Choroid plexus epithelial cell (primary cell): ENCODE results near the gene HIGD1A.

Experiments used
- DNase-seq: peaks from one replicate; pipeline ENCODE4 v3.0.0-alpha.2; 2010; ENCODE audit warnings: low read depth
- H3K4me3 ChIP-seq: 2 replicates; pipeline ENCODE4 v1.5.1; 2011; ENCODE audit warnings: low read depth, mild to moderate bottlenecking, control low read depth, low read length, moderate library complexity
- TF ChIP-seq, protein P1 (sequence below): conservative IDR thresholded peaks from 2 replicates; pipeline ENCODE4 v1.5.1; 2011; ENCODE audit warnings: low read depth, mild to moderate bottlenecking, control low read depth, inconsistent platforms, low read length, moderate library complexity

The HIGD1A gene

GRCh38 chr3:42805141-42805821 lies 991 bp upstream of the HIGD1A start:
- peak; percentile 23 for DNase-seq
- peak overlapping the region; percentile 87 for H3K4me3 ChIP-seq
- TF ChIP-seq, protein P1, sequence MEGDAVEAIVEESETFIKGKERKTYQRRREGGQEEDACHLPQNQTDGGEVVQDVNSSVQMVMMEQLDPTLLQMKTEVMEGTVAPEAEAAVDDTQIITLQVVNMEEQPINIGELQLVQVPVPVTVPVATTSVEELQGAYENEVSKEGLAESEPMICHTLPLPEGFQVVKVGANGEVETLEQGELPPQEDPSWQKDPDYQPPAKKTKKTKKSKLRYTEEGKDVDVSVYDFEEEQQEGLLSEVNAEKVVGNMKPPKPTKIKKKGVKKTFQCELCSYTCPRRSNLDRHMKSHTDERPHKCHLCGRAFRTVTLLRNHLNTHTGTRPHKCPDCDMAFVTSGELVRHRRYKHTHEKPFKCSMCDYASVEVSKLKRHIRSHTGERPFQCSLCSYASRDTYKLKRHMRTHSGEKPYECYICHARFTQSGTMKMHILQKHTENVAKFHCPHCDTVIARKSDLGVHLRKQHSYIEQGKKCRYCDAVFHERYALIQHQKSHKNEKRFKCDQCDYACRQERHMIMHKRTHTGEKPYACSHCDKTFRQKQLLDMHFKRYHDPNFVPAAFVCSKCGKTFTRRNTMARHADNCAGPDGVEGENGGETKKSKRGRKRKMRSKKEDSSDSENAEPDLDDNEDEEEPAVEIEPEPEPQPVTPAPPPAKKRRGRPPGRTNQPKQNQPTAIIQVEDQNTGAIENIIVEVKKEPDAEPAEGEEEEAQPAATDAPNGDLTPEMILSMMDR: no peak

GRCh38 chr3:42804831-42805132 lies 492 bp upstream of the HIGD1A start:
- H3K4me3 ChIP-seq: peak overlapping the region; percentile 87
- TF ChIP-seq, protein P1: no peak
- DNase-seq: peak; percentile 23

DNA sequence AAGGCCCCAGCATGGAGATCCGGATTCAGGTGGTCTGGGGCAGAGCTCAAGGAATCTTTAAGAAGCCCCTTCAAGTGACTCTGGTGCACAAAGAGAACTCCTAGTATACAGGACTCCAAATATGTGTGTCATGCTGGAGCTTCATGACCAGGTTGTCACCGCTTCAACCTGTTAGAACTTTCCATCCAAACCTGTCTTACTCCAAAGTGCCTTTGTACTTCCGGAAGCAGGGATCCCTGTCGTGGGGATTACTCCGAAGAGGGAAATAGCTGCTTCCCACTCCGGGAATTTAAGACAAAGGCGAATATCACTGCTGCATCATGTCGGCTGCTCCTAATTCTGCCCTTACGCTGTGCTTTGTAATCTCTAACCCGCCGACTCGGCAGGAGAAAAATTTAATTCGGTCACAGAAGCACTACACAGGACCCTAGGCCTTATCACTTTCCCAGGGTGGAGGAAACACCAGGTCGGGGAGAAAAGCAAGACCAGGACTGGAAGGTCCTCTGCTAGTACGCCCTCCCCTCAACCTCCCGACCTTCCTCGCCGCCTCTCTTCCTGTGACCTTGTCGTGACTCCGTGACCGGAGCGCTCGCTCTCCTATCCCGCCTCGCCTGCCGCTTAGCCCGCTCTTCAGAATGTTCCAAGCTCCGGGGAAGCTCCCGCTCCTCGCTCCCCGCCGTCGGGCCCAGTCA lies 730 bp downstream of the HIGD1A start:
- peak; percentile 28 for DNase-seq
- peak overlapping the region; percentile 87 for H3K4me3 ChIP-seq
- TF ChIP-seq, protein P1: no peak

GRCh38 chr3:42802876-42803413 lies 1.3 kb downstream of the HIGD1A start:
- DNase-seq: no peak
- peak overlapping the region; percentile 87 for H3K4me3 ChIP-seq
- TF ChIP-seq, protein P1: no peak

DNA sequence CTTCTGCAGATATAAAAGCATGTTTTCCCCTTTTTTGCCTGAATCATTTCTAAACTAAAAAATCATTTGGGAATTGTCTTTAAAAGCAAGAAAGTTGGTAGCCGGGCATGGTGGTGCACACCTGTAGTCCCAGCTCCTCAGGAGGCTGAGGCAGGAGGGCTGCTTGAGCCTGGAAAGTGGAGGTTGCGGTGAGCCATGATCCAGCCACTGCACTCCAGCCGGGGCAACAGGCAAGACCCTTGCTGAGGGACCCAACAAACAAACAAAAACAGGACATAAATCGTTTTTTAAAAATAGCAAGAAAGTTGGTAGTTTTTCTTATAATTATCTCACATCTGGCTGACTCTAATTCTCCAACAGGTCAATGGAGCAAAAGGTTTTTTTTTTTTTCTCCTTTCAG lies 2.5 kb downstream of the HIGD1A start:
- no peak overlapping the region for H3K4me3 ChIP-seq
- DNase-seq: no peak
- TF ChIP-seq, protein P1: no peak

GRCh38 chr3:42801048-42801620 lies 3.2 kb downstream of the HIGD1A start:
- no peak for DNase-seq
- TF ChIP-seq, protein P1: no peak
- no peak overlapping the region for H3K4me3 ChIP-seq

GRCh38 chr3:42800251-42800650 lies 4.0 kb downstream of the HIGD1A start:
- TF ChIP-seq, protein P1: no peak

More at GRCh38 chr3:42800251-42800650, 4.0 kb downstream of the HIGD1A start:
- DNase-seq: no peak
- no peak overlapping the region for H3K4me3 ChIP-seq
